A673 (cell line): Measurements from ENCODE around the gene TNFRSF13B.

Source experiments
- CTCF ChIP-seq: fragments of 300-800, 200-600 bp; sonication (generic); conservative IDR thresholded peaks from 2 replicates; pipeline ENCODE4 v1.5.1; 2017; ENCODE audit warnings: low read depth, mild to moderate bottlenecking, antibody characterized with exemption, low read length, moderate library complexity, mixed read lengths
- EZH2 ChIP-seq: fragments of 200-600 bp; sonication (generic); IDR thresholded peaks from 2 replicates; pipeline ENCODE4 v1.6.1; 2017; ENCODE audit warnings: borderline replicate concordance, low read depth, mild to moderate bottlenecking, mixed read lengths, antibody characterized with exemption, low read length; ENCODE audit not compliant: poor library complexity, severe bottlenecking

- TF ChIP-seq CTCF, result no peak
- TF ChIP-seq EZH2, result no peak
Observed at GRCh38 chr17:16943541-16944333, 28.2 kb downstream of the TNFRSF13B start.
